Caki2 (cell line): ENCODE results near the gene MEIS1. TPM values are rescaled to one million over a fixed set of nuclear protein-coding genes. Genes with fewer than 3 reads are reported as not detected.

Experiments used
- DNase-seq: peaks from one replicate; pipeline ENCODE4 v3.0.0-alpha.2; 2015; ENCODE audit warnings: low read depth
- in situ Hi-C: cut with HindIII; loops from 2 replicates; pipeline ENCODE4 v1.10.0; 2016; ENCODE audit warnings: low sequenced_read_pairs, low pct_unique_long_range_greater_than_20kb, mixed read lengths
- total RNA-seq: library from RNA; depleted of rRNA; stranded (reverse); fragments of >200 nt; shearing (Covaris generic); gene quantifications from 2 replicates; pipeline ENCODE4 v1.2.3, GENCODE V29; 2014; ENCODE audit warnings: low replicate concordance

MEIS1 gene
- total RNA-seq, 1 experiment from 2014 or later = 2.7 TPM

DNA sequence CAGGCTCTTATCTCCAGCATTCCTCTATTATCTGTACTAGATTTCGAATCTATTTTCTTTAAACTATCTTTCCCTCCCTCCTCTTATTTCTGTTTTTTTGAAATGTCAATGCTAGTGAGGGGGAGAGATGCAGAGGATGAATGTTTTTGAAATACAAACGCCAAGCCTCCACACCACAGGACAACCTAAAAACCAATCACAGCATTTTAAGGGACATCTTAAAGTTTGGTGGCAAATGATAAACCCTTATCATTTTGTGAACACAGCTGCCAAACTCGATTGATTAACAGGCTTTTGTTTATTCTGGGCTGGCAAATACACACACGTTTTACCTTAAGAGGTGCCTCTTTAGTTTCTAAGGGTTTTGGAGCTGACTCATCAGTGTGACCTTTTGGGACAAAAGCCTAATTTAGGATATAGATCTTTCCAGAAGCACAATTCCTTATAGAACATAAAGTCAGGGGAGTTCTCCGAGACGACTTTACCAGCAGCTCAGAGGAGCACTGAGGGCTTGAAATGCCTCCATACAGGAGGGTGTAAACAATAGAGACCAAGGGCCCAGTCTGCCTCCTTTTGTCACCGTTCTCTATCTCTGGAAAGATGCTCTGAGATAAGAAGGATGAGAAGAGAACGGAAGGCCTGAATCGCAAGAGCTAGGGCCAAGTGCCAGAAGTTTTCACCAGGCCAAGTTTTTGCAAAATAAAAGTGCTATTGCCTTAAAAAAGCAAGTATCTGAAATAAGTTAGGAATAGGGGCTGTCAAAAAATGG, 4.2 kb upstream of the MEIS1 start:
- in situ Hi-C loops = no loop called here
- DNase-seq = no peak

DNA sequence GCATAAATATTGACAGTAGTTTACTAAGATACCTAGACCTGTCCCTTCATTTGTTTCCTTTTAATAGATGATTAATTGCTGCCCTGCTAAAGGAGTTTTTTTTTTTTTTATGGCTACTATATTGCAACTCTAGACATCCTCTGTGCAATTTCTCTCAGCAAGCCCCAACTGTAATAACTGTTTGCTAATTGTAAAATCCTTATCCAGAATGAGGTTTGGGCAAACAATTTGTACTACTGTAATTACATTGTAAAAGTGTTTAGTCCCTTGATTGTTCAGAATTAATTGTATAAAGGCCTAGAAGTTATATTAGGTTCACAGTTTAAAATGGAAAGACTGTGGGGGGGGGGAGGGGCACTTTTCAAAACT, 3.7 kb upstream of the MEIS1 start:
- no peak for DNase-seq
- in situ Hi-C loops = no loop called here

DNA sequence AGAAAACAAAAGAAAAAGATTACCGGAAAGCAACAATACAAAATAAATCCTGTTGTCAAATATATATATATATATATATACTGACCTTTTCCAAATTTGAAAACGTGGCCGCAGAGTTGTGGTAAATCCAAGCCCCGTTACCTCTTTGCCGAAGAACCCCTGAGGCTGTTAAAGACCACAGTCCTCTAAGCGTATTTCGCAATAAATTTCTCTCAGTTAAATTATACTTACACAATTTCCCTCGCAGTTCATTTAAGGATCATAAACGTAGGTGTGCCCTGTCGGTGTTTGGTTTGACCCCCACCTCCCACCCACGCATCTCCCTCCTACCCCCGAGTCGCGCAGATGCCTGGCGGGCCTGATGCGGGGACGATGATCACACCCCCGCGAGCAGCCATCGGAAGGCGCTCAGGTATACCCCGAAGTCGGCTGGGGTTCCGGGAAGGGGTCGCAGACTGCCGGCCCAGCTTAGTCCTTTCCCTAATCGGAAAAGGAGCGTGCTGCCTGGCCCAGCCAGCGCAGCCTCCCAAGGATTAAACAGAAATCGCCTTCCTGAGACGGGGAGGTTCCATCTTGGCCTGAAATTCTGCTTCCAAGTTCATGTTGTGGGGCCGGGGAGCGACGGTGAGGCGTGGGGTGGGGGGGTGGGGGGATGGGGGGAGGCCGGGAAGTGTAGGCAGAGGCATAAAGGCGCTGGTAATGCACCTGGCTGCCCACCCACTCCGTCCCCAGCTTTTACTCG, 2.9 kb upstream of the MEIS1 start:
- in situ Hi-C loops = no loop called here
- DNase-seq = no peak

DNA sequence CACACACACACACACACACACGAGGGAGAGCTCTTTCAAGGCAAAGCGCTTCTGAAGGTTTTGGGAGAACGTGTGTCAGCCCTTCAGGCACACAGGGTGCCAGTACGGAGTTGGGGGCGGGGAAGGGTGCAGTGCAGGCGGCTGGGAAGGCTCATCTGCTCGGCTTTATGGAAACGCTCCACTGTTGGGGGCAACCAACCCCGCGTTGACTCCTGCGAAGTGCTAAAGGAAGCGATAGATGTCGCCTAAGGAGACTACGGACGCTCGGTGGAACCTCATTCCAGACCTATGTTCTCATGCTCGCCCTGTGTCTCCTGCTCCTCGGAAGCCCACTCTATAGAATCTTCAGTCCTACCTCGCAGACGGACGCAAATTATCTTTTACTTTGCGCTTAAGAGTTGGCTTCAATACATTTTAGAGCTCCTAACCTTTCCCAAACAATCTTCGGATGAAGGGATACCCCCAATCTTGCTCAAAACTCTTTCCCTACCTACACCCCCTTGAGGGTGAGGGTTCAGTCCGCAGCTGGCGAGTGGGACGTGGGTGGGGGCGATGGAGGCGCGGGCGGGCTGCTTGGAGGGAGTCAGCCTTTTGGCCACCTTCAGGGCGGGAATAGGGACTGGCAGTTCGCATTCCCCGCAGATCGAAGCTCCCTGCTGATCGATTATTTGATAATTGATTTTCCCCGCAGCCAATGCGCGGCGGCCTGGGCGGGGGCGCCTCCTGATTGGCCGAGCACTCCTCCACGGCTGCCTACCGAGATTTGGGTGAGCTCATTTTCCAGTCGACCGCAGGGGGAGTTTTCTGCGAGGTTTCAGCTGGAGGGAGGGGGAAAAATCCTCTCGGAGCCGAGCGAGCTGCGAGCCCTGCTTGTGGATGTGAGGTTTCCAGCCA, 1.9 kb upstream of the MEIS1 start:
- in situ Hi-C loops = no loop called here
- DNase-seq = peak; percentile 90

DNA sequence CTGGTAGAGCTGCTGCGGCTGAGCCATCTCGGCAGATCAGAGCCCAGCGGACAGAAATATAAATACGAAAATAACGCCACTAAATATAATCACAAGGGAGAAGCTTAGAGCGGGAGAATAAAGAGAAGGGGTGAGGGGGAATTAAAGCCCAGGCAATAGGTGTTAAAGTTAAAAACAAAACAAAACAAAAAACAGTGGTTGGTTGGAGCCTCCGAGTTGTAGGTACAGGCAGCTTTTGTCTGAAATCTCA, 1.3 kb upstream of the MEIS1 start:
- no peak for DNase-seq
- in situ Hi-C loops = no loop called here

DNA sequence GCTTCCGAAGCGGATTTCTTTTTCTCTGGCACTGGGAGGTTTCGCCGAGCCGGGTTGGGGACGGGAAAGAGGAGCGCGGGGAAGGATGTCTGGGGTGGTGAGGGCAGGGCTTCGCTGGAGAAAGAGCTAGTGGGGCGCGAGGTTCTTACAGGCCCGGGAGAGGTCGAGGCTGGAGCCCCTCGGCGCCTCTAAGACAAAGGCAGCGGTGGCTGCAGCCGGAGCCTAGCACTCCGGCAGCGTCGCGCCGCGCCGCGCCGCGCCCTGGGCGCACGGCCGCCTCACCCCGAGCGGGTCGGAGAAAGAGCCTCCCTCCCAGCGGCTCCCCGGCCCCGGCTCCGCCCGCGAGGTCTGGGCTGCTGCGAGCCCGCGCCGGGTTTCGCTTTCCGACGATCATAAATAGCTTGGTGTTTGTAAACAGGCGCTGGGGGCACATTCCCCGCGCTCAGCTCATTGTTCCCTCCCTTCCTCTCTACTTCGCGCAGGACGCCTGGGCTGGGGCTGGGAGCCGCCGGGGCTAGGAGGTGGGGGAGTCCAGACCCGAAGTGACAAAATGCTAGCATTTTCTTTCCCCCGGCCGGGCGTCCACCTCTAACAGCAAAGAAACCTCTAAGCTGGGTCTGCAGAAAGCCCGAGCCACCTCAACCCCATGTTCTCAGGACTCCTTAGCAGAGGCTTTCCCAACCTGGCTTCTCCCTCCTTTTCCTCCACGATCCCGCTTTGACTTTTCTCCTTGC, 813 bp upstream of the MEIS1 start:
- in situ Hi-C loops = no loop called here
- peak; percentile 64 for DNase-seq

DNA sequence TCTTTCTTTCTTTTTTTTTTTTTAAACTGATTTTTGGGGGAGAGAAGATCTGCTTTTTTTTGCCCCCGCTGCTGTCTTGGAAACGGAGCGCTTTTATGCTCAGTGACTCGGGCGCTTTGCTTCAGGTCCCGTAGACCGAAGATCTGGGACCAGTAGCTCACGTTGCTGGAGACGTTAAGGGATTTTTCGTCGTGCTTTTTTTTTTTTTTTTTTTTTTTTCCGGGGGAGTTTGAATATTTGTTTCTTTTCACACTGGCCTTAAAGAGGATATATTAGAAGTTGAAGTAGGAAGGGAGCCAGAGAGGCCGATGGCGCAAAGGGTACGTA, 587 bp downstream of the MEIS1 start:
- in situ Hi-C loops = no loop called here

DNA sequence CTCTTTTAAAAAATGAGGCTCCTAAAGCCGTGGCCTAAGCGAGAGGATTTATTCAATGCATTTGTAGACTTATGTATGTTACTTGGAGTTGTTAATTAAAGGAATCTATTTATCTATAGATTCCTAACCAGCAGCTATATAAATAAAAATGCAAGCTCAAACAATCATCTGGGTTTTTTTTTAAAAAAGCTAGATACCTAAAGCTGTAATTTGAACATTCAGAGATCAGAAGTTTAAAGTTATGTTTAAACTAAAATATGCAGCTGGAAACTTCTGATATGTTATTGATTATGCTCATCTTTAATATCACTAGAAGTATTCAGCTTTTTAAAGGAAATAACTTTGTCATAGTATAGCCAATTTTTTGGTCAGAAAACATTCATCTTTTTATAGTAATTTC, 1.0 kb downstream of the MEIS1 start:
- in situ Hi-C loops = no loop called here
- DNase-seq = no peak

More for the DNA sequence above, 587 bp downstream of the MEIS1 start:
- DNase-seq = no peak

DNA sequence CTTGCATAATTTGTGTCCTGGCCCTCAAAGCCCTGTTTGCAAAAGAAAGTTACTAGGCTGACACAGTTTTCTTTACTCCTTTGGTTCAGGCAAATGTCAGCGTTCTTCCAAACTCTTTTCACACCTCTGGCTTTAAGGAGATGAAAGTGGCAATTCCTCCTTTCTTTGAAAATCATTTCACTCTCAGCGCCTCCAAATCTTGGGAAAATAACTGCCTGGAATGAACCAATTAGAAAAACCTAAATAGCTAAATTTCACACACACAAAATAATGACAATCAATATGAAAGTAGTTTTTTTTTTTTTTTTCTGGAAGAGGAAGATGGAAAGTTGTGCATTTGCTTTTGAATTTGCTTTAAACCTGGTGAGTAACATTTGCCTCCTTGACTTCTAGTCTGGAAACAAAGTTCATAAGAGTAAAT, 1.7 kb downstream of the MEIS1 start:
- DNase-seq = no peak
- in situ Hi-C loops = no loop called here

DNA sequence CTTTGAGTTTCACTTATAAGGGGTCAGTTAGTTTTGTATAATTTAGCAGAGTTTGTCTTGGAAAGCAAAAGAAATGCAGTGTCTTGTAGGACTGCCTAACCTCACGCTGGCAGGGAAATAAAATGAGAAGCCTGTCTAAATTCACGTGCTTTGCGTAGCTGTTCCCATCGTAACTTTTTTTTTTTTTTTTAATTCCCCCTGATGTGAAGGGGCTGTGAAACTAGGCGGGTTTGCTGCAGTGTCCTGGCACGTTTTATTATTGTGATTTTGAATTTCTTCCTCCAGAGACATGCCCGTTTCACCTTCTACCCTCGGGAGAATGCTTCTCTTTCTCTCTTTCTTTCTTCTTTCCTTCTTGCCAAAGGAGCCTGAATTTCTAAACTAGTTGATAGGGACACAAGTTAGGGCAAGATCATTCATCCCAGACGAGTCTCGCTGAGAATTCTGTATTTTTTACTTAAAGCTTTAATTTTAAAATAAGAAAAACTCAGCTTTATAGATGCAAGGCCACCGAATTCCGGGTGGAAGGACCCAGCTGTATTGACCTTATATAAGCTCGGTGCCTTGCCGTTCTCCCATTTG, 2.3 kb downstream of the MEIS1 start:
- DNase-seq = no peak
- in situ Hi-C loops = no loop called here

DNA sequence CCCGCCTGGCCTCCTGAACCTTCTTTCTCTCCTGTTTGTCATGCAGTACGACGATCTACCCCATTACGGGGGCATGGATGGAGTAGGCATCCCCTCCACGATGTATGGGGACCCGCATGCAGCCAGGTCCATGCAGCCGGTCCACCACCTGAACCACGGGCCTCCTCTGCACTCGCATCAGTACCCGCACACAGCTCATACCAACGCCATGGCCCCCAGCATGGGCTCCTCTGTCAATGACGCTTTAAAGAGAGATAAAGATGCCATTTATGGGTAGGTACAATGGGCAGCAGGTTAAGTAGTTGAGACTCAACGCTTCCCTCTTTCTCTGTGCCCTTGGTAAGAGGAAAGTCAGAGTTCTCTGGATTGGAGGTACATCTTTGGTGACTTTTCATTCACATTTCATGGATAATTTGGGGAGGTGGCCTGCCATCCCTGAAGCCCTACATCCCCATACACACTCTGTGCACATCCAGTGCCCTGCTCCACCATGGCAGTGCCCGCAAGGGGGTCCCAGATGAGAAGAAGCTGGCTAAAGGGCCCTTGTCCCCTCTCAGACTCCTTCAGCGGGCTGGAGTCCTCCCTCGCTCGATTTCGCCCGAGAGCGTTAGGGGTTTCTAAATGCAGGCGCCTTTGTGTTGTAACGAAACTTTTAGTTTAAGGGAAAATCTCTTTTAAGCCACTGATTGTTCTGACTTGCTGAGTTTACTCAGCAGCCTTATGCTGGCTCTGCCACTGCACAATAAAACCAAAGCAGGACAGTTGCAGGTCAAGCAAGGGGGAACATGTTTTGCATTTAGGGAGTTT, 3.0 kb downstream of the MEIS1 start:
- DNase-seq = no peak
- in situ Hi-C loops = no loop called here

DNA sequence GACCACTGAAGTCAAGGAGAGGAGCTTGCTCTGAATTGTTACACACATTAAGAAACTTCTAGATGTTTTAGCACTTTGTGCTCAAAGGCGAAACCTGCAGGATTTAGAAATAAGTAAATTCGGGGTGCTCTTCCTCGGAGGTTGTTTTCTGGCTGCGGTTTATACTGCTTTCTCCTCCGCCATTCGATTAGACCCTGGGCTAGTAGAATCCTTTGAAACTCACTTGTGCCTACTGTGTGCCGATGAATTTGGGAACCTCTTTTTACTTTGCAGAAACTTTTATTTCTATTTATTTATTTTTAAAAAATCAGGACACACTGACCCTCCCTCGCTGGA, 3.5 kb downstream of the MEIS1 start:
- DNase-seq = no peak
- in situ Hi-C loops = no loop called here

DNA sequence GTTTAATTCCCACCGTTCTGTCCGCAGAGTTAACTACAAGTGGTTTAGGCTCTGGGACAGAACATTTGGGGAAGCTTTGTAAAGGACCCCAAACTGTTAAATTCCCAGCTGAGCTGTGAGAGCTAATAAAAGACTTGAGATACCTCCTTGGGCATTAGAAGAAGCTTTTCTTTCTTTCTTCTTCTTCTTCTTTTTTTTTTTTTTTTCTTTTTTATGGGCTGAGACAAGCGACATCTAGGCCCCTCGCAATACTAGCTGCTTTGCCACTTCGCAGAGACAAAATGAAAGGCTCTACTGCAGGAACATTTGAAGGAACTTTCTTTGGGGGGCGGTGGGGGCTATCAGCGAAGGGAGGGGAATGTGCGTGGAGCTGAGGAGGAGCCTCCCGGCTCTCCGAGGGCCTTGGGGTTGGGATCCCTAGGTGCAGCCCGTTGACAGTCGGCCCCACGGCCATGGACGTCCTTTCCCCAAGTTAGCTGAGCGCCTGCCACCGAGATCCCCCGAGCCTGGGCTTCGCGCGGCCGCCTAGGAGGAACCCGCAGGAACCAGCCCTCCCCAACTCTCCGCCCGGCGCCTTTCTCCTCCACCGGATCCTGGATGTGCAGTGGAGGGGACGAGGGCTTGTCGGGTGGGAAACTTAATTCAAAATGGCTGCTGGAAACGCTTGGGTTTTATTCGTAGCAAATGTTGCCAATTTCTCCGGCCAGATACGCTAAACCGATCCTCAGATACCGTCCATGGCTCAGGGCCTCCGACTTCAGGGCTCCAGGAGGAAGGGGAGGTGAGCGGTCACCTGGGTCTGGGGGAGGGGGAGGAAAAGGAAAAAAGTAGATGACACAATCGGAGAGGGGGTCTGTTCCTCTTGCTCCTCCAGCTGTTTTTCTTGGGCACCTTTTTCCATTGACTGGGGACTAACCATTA, 4.2 kb downstream of the MEIS1 start:
- in situ Hi-C loops = no loop called here
- DNase-seq = no peak

DNA sequence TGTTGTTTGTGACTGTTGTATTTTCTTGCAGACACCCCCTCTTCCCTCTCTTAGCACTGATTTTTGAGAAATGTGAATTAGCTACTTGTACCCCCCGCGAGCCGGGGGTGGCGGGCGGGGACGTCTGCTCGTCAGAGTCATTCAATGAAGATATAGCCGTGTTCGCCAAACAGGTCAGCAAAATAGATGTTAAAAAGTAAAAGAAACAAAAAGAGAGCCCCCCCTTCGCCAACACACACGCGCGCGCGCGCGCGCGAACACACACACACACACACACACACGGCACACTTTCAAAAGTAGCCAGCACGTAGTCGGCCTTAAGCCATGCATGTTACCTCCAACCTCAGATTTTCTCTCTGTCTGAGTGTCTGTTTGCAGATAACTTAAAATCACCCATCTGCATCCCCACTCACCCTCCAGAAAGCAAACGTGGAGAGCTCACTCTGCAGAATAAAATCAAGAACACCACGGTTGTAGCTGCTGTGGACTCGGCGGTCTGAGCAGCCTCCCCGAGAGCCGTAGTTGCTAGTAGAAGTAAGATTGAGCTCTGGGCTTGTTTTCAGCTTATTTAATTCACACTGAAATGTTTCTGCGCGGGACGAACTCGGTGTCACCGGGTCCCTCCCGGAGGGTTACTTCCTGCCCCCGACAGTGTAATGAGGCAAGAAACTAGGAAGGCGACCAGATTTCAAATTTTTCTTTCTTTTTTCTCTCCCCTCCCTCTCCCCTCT, 5.1 kb downstream of the MEIS1 start:
- in situ Hi-C loops = no loop called here
- DNase-seq = no peak

DNA sequence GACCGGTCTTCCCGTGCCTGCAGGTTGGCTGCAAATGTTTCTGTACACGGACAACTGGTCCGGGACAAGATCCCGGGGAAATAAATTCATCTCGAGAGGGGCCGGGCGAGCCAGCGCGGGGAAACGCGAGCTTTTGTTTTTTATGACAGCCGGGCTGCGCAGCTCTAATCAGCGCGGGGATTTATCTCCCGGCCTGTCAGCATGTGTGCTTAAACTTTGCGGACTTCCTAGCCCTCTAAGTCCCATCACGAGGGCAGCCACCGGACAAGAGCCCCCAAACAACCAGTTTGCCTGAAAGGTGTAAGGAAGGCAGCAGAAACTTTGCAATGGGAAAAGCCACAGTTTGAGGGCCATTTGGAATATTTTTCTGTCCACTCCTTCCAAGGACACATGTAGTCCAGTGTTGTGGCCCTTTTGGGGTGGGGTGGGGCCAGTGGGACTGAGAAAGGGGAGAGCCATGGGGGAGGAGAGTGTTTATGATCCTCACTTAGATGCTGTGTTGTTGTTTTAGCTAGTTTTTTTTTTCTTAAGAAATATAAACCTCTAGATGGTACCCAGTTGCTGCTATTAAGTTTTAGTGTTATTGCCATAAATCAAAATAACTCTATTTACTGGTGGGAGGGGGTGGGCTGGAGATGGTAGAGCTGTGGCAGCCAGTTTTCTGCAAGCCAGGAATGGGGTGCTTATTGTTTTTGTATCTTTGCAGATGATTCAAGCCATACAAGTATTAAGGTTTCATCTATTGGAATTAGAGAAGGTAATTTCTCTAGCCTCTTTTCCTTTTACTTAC, 6.0 kb downstream of the MEIS1 start:
- no peak for DNase-seq
- in situ Hi-C loops = no loop called here
